ENCODE data around the gene OR2T12. TPM values are rescaled to one million over a fixed set of nuclear protein-coding genes. Genes with fewer than 3 reads are reported as not detected.
"Not testable (repeated sequence)": the region's sequence is repeated elsewhere in the genome, so short reads cannot be mapped to it uniquely, and the experiment has no call there.

The OR2T12 gene
- polyA plus RNA-seq, 1 donor from 2014 or later = not detected

DNA sequence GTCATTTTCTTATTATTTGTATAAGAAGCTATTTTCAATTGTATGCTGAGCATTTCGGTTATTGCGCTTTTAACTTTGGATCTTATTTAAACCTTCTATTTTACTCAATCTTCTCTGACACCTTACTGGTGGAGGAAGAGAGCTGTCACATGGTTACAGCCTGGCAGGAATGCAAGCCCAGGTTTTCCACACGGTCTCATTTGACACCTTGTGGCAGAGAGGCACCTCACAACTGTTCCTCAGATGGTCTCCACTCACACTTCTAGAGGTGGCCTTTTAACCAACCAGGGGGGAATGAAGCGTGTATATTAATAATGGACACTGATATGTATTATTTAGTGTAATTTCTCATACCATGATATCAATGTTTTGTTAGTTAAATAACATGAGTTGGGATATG is 35.0 kb downstream of the OR2T12 start:
- no peaks in the 10 kb centered on the region for H3K36me3 ChIP-seq (ENCODE audit: insufficient read depth, low read length)
- TF ChIP-seq POLR2AphosphoS5 (IDR thresholded peaks at IDR 0.05) (no peak), MXI1 (conservative IDR thresholded peaks at IDR 0.05; ENCODE audit: poor library complexity, severe bottlenecking) (no peak), EP300 (conservative IDR thresholded peaks at IDR 0.05; ENCODE audit: poor library complexity, severe bottlenecking) (no peak)
- H3K27me3 ChIP-seq (ENCODE audit: insufficient read depth, low read depth, low read length) = no peaks in the 10 kb centered on the region
- no peaks in the 10 kb centered on the region for H3F3A ChIP-seq (ENCODE audit: insufficient read depth, low read length, poor library complexity, severe bottlenecking)
- no peak overlapping the region for H3K4me3 ChIP-seq (ENCODE audit: low read length)
- no peaks in the 10 kb centered on the region for H3K9me2 ChIP-seq (ENCODE audit: insufficient read depth, low read length)
- no peak overlapping the region for H2AFZ ChIP-seq (ENCODE audit: low read depth, low read length)
- H3K4me2 ChIP-seq (ENCODE audit: low read length) = no peak overlapping the region
- no peaks in the 10 kb centered on the region for H3K9me3 ChIP-seq (ENCODE audit: low read length)
- H3K79me2 ChIP-seq (replicated peaks; ENCODE audit: insufficient read depth, low read length) = no peaks in the 10 kb centered on the region
- no peak overlapping the region for H3K27ac ChIP-seq (ENCODE audit: low read length)
- no peak overlapping the region for H3K9ac ChIP-seq (ENCODE audit: low read length)
- H4K20me1 ChIP-seq (ENCODE audit: insufficient read depth) = no peaks in the 10 kb centered on the region

DNA sequence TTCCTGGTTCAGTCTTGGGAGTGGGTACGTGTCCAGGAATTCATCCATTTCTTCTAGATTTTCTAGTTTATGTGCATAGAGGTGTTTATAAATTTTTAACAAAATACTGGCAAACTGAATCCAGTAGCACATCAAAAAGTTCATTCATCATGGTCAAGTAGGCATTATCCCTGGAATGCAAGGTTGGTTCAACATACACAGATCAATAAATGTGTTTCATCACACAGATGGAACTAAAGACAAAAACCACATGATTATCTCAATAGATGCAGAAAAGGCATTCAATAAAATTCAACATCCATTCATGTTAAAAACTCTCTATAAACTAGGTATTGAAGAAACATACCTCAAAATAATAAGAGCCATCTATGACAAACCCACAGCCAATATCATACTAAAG is 43.9 kb downstream of the OR2T12 start:
- H4K20me1 ChIP-seq (ENCODE audit: insufficient read depth); H3K4me2 ChIP-seq (ENCODE audit: low read length); H2AFZ ChIP-seq (ENCODE audit: low read depth, low read length); H3K4me3 ChIP-seq (ENCODE audit: low read length); H3F3A ChIP-seq (ENCODE audit: insufficient read depth, low read length, poor library complexity, severe bottlenecking); H3K9me2 ChIP-seq (ENCODE audit: insufficient read depth, low read length); H3K36me3 ChIP-seq (ENCODE audit: insufficient read depth, low read length); H3K27me3 ChIP-seq (ENCODE audit: insufficient read depth, low read depth, low read length); H3K27ac ChIP-seq (ENCODE audit: low read length); H3K9ac ChIP-seq (ENCODE audit: low read length); H3K79me2 ChIP-seq (replicated peaks; ENCODE audit: insufficient read depth, low read length): not testable (repeated sequence)
- peaks cover 12% of the 10 kb centered on the region for H3K9me3 ChIP-seq (ENCODE audit: low read length)

DNA sequence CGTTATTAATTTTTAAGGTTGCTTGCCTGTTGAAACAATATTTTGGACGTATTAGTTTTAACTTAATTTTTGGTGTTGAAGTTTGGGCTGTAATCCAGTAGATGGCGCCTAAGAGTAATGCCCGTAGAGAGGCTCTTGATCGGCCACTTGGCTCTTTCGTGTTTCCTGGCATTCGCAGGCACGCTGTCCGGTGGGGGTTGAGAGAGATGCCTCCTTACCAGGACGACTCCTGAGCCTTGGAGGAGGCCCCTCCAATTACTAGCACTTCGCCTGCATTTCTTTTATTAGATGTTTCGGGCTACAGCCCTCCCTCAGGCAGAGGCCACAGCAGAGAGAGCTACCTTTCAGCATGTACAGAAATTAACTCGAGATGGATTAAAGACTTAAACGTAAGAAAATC is 60.0 kb downstream of the OR2T12 start:
- Histone ChIP-seq H3K27ac (ENCODE audit: low read length) (no peak overlapping the region), H4K20me1 (ENCODE audit: insufficient read depth) (no peaks in the 10 kb centered on the region), H3K27me3 (ENCODE audit: insufficient read depth, low read depth, low read length) (no peaks in the 10 kb centered on the region), H3K4me2 (ENCODE audit: low read length) (no peak overlapping the region), H3K9me3 (ENCODE audit: low read length) (peaks cover 6% of the 10 kb centered on the region), H3K36me3 (ENCODE audit: insufficient read depth, low read length) (no peaks in the 10 kb centered on the region), H2AFZ (ENCODE audit: low read depth, low read length) (no peak overlapping the region), H3K4me3 (ENCODE audit: low read length) (no peak overlapping the region), H3F3A (ENCODE audit: insufficient read depth, low read length, poor library complexity, severe bottlenecking) (no peaks in the 10 kb centered on the region), H3K9me2 (ENCODE audit: insufficient read depth, low read length) (no peaks in the 10 kb centered on the region), H3K9ac (ENCODE audit: low read length) (no peak overlapping the region), H3K79me2 (replicated peaks; ENCODE audit: insufficient read depth, low read length) (no peaks in the 10 kb centered on the region)
- TF ChIP-seq MXI1 (conservative IDR thresholded peaks at IDR 0.05; ENCODE audit: poor library complexity, severe bottlenecking) (no peak), EP300 (conservative IDR thresholded peaks at IDR 0.05; ENCODE audit: poor library complexity, severe bottlenecking) (no peak), EZH2 (IDR thresholded peaks at IDR 0.05; ENCODE audit: borderline replicate concordance, insufficient read depth, low read length, poor library complexity, severe bottlenecking) (no peak), SMC3 (conservative IDR thresholded peaks at IDR 0.05; ENCODE audit: poor library complexity) (no peak), POLR2AphosphoS5 (IDR thresholded peaks at IDR 0.05) (no peak)
- TF ChIP-seq, protein P1, sequence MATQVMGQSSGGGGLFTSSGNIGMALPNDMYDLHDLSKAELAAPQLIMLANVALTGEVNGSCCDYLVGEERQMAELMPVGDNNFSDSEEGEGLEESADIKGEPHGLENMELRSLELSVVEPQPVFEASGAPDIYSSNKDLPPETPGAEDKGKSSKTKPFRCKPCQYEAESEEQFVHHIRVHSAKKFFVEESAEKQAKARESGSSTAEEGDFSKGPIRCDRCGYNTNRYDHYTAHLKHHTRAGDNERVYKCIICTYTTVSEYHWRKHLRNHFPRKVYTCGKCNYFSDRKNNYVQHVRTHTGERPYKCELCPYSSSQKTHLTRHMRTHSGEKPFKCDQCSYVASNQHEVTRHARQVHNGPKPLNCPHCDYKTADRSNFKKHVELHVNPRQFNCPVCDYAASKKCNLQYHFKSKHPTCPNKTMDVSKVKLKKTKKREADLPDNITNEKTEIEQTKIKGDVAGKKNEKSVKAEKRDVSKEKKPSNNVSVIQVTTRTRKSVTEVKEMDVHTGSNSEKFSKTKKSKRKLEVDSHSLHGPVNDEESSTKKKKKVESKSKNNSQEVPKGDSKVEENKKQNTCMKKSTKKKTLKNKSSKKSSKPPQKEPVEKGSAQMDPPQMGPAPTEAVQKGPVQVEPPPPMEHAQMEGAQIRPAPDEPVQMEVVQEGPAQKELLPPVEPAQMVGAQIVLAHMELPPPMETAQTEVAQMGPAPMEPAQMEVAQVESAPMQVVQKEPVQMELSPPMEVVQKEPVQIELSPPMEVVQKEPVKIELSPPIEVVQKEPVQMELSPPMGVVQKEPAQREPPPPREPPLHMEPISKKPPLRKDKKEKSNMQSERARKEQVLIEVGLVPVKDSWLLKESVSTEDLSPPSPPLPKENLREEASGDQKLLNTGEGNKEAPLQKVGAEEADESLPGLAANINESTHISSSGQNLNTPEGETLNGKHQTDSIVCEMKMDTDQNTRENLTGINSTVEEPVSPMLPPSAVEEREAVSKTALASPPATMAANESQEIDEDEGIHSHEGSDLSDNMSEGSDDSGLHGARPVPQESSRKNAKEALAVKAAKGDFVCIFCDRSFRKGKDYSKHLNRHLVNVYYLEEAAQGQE (IDR thresholded peaks at IDR 0.05; ENCODE audit: borderline replicate concordance) = no peak

Other genes with a start within 250 kb of the OR2T12 start
- 1.2 TPM in 1 of 2 replicates, not detected in the other for gene OR2L13, start 208.2 kb downstream of the OR2T12 start, polyA plus RNA-seq
- not detected in 2 replicates for gene OR2M5, start 158.3 kb downstream of the OR2T12 start, polyA plus RNA-seq
- not detected in 2 replicates for gene OR2M2, start 128.6 kb downstream of the OR2T12 start, polyA plus RNA-seq
- gene OR2M3, start 106.2 kb downstream of the OR2T12 start, polyA plus RNA-seq = not detected in 2 replicates
- not detected in 2 replicates for gene OR2M4, start 72.0 kb downstream of the OR2T12 start, polyA plus RNA-seq
- not detected in 2 replicates for gene OR2T33, start 25.4 kb downstream of the OR2T12 start, polyA plus RNA-seq
- gene OR2M7, start 21.1 kb upstream of the OR2T12 start, polyA plus RNA-seq = not detected in 2 replicates
- not detected in 2 replicates for gene OR14C36, start 45.4 kb upstream of the OR2T12 start, polyA plus RNA-seq
- gene OR2T4, start 58.2 kb upstream of the OR2T12 start, polyA plus RNA-seq = not detected in 2 replicates
- not detected in 2 replicates for gene OR2T6, start 72.3 kb upstream of the OR2T12 start, polyA plus RNA-seq
- not detected in 2 replicates for gene OR2T1, start 99.6 kb upstream of the OR2T12 start, polyA plus RNA-seq
- gene OR2T2, start 142.2 kb upstream of the OR2T12 start, polyA plus RNA-seq = not detected in 2 replicates
- not detected in 2 replicates for gene OR2T3, start 169.9 kb upstream of the OR2T12 start, polyA plus RNA-seq
- not detected in 2 replicates for gene OR2T5, start 185.2 kb upstream of the OR2T12 start, polyA plus RNA-seq
- gene OR2G6, start 204.6 kb upstream of the OR2T12 start, polyA plus RNA-seq = not detected in 2 replicates